Prostate gland (tissue), 2 donors: Measurements from ENCODE around the gene JAKMIP1. TPM values are rescaled to one million over a fixed set of nuclear protein-coding genes. Genes with fewer than 3 reads are reported as not detected.

ENCODE experiments used
- DNase-seq: peaks from one replicate; pipeline ENCODE4 v3.0.0-alpha.2; 2019; ENCODE audit warnings: low spot score
- H3K27ac ChIP-seq, 2 donors: fragments of 200-600 bp; sonication (generic); 2 replicates each; pipeline ENCODE4 v1.5.1; 2017 to 2019
- H3K27me3 ChIP-seq: fragments of 200-600 bp; sonication (generic); replicated peaks from 2 replicates; pipeline ENCODE4 v1.5.1; 2019; ENCODE audit not compliant: insufficient read depth
- H3K36me3 ChIP-seq, 2 donors: fragments of 200-600 bp; sonication (generic); 1 replicate in 1 of 2; 2 replicates in 1 of 2; pipeline versions ENCODE4 v1.5.1 to v1.8.1; 2017 to 2019
- H3K4me1 ChIP-seq: fragments of 200-600 bp; sonication (generic); replicated peaks from 2 replicates; pipeline ENCODE4 v1.5.1; 2019
- H3K4me3 ChIP-seq, 2 donors: fragments of 200-600 bp; sonication (generic); 2 replicates each; pipeline ENCODE4 v1.5.1; 2017 to 2019
- H3K9me3 ChIP-seq: fragments of 200-600 bp; sonication (generic); 2 replicates; pipeline ENCODE4 v1.5.1; 2017
- POLR2A ChIP-seq: fragments of 450-650 bp; IDR thresholded peaks from one replicate; pipeline ENCODE4 v1.6.1; 2016; ENCODE audit warnings: antibody characterized with exemption, mild to moderate bottlenecking
- POLR2AphosphoS5 ChIP-seq: sonication (generic); formaldehyde crosslinking; IDR thresholded peaks from one replicate; pipeline ENCODE4 v1.6.1; 2017; ENCODE audit warnings: antibody characterized with exemption
- WGBS: methylation state at CpG from one replicate; pipeline ENCODE4 v1.1.5; 2018; 5-methylcytosine and 5-hydroxymethylcytosine counted together
- intact Hi-C: fragments of 100-400 bp; cut with DNase I; formaldehyde crosslinking; loops from one replicate; pipeline ENCODE4 v1.14.2; 2022
- total RNA-seq, 2 donors: library from RNA; depleted of rRNA; stranded (reverse); fragments of >200 nt; gene quantifications; one replicate each; pipeline ENCODE4 v1.1.0, GENCODE V29; 2016
- TF ChIP-seq, protein P1 (sequence below), 4 experiments: fragments of 200-600 bp in 2 of 4; fragments of 450-650 bp in 2 of 4; sonication (generic) in 2 of 4; IDR thresholded peaks; 1 replicate in 3 of 4; 2 replicates in 1 of 4; pipeline ENCODE4 v1.5.1; 2016 to 2019; ENCODE audit warnings: antibody characterized with exemption in 4 of 4, mild to moderate bottlenecking in 2 of 4, moderate library complexity in 2 of 4

Gene JAKMIP1
- total RNA-seq, 2 donors from 2014 or later, result 22.4 to 29.1 TPM

DNA sequence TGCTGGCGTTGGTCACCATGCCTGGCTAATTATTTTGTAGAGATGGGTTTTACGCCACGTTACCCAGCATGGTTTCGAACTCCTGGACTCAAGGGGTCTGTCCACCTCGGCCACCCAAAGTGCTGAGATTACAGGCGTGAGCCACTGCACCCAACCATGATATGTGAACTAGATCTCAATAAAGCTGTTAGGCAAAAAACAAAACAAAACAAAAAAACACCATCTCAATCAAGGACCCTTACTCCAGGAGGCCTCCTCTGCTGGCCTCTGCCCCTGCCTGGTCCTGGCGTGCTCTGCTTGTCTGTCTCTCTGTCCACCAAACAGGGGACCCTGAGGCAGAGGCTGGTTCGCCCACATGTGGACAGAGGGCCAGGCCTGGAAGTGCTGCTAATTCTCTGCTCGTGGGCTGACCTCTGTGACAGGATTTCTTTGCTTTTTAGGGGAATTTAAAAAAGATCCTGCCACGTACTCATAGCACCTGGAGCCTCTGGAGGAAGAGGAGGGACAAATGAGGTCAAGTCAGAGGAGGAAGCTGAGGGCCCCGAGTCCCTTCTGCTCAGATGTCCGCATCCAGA is 36.6 kb upstream of the JAKMIP1 start:
- DNase-seq, result no peak
- Histone ChIP-seq H3K9me3 (no peaks in the 10 kb centered on the region), H3K27me3 (no peaks in the 10 kb centered on the region), H3K27ac (no peak overlapping the region), H3K36me3 (no peaks in the 10 kb centered on the region), H3K4me1 (no peaks in the 10 kb centered on the region), H3K4me3 (no peak overlapping the region)
- intact Hi-C loops, result no loop called here
- TF ChIP-seq, protein P1, sequence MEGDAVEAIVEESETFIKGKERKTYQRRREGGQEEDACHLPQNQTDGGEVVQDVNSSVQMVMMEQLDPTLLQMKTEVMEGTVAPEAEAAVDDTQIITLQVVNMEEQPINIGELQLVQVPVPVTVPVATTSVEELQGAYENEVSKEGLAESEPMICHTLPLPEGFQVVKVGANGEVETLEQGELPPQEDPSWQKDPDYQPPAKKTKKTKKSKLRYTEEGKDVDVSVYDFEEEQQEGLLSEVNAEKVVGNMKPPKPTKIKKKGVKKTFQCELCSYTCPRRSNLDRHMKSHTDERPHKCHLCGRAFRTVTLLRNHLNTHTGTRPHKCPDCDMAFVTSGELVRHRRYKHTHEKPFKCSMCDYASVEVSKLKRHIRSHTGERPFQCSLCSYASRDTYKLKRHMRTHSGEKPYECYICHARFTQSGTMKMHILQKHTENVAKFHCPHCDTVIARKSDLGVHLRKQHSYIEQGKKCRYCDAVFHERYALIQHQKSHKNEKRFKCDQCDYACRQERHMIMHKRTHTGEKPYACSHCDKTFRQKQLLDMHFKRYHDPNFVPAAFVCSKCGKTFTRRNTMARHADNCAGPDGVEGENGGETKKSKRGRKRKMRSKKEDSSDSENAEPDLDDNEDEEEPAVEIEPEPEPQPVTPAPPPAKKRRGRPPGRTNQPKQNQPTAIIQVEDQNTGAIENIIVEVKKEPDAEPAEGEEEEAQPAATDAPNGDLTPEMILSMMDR (IDR thresholded peaks at IDR 0.05), result no peak
- no peak for TF ChIP-seq POLR2A
- TF ChIP-seq POLR2AphosphoS5, result no peak
- WGBS, result 81% methylated on average over 12 of the region's 12 CpGs

DNA sequence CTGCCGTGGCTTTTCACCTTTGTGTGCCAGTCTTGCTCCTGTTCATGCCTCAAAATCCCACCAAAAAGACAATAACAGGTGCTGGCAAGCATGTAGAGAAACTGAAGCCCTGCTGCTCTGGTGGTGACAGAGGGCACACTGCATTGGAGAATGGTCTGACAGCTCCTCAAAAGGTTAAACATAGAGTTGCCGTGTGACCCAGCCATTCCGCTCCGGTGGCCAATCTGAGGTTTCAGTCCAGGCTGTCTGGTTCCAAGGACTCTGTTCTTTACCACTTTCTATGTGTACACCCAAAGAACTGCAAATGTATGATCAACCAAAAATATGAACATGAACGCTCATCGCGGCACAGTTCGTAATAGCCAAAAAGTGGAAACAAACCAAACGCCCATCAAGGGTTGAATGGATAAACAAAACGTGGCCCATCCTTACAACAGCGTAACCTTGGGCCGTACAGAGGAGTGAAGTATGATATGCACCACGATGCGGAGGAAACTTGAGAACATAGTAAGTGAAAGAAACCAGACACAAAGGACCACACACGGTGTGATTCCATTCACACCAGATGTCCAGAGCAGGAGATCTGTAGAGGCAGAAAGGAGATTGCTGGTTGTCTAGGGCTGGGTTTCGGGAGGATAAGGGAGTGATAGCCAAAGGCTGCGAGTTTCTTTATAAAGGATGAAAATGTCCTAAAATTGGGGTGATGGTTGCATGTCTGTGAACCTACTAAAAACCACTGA is 35.7 kb upstream of the JAKMIP1 start:
- H3K36me3 ChIP-seq, result no peaks in the 10 kb centered on the region
- intact Hi-C loops, result no loop called here
- H3K27ac ChIP-seq, result no peak overlapping the region
- TF ChIP-seq POLR2AphosphoS5 (no peak), POLR2A (no peak)
- TF ChIP-seq, protein P1 (IDR thresholded peaks at IDR 0.05), result no peak
- no peak for DNase-seq
- H3K27me3 ChIP-seq, result no peaks in the 10 kb centered on the region
- whole genome bisulfite sequencing, result 60% methylated on average over 17 of the region's 17 CpGs
- H3K9me3 ChIP-seq, result no peaks in the 10 kb centered on the region
- H3K4me1 ChIP-seq, result no peaks in the 10 kb centered on the region
- no peak overlapping the region for H3K4me3 ChIP-seq

DNA sequence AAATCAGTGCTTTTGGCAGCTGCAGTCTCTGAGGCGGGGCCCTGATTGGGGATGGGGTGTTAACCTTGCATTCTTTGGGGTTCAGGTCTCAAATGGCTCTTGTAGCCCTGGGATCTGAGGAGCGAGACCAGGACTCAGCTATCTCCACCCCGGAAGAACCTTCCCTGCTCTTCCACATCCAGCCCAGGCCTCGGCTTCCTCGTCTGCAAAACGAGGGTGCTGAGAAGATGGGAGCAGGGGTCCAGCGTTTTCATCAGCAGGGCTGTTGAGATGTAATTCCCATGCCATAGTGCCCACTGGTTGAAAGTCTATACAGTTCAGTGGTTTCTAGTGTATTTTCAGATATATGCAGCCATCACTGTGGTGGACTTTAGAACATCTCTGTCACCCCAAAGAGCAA is 34.7 kb upstream of the JAKMIP1 start:
- WGBS, result 89% methylated on average over 7 of the region's 7 CpGs
- no peaks in the 10 kb centered on the region for H3K9me3 ChIP-seq
- no peak overlapping the region for H3K4me3 ChIP-seq
- intact Hi-C loops, result no loop called here
- no peak for TF ChIP-seq POLR2AphosphoS5
- TF ChIP-seq, protein P1 (IDR thresholded peaks at IDR 0.05), result no peak
- TF ChIP-seq POLR2A, result no peak
- H3K27me3 ChIP-seq, result no peaks in the 10 kb centered on the region
- H3K4me1 ChIP-seq, result no peaks in the 10 kb centered on the region
- H3K36me3 ChIP-seq, result no peaks in the 10 kb centered on the region
- H3K27ac ChIP-seq, result no peak overlapping the region
- no peak for DNase-seq

DNA sequence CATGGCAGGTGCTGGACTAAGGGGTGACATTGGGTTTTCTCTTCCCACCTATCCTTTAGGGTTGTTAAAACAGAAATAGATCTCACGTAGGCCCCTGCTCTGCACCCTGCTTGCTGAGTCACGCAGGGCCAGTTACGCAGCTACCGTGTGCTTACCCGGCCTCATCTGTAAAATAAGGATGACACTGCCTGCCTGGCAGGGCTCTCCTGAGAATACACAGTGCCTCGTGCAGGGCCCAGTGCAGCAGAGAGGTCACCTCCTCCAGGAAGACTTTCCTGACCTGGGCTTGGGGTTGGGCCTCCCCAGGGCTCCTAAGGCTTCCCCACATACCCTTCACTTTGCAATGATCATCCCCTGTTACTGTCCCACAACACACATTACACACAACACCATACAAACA is 33.6 kb upstream of the JAKMIP1 start:
- no peak overlapping the region for H3K4me3 ChIP-seq
- no peaks in the 10 kb centered on the region for H3K36me3 ChIP-seq
- H3K9me3 ChIP-seq, result no peaks in the 10 kb centered on the region
- no peaks in the 10 kb centered on the region for H3K27me3 ChIP-seq
- 75% methylated on average over 6 of the region's 6 CpGs for WGBS
- intact Hi-C loops, result no loop called here
- no peak overlapping the region for H3K27ac ChIP-seq
- TF ChIP-seq POLR2A (no peak), POLR2AphosphoS5 (no peak)
- TF ChIP-seq, protein P1 (IDR thresholded peaks at IDR 0.05), result no peak
- H3K4me1 ChIP-seq, result no peaks in the 10 kb centered on the region
- no peak for DNase-seq
